Measurements from ENCODE around the gene DIO3.

DIO3 gene

GRCh38 chr14:101535232-101535631, 26.1 kb upstream of the DIO3 start:
- TF ChIP-seq CTCF (IDR thresholded peaks at IDR 0.05; ENCODE audit: extremely low read depth, missing control alignments), result no peak
- DNase-seq (ENCODE audit: low spot score), result no peak

DNA sequence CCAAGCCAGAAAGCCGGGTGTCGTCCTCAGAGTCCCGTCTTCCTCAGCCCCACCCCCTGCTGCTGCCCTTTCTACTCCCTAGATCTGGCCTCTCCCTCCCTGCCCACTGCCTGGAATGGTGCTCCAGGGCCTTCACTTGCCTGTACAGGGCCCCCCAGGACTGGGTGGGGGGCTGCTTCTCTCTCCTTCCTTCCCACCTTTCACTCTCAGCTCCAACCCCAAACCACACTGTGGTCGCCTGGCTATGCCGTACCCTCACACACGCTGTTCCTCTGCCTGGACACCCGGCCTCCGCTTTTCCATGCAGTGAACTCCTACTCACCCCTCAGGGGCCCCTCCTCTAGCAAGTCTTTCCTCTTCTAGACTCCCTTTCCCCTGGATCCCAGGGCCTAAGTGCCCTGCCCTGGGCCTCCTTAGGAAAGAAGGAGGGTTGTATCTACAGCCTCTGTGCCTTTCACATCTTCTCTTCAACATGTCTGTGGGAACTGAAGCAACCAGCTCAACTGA, 25.5 kb upstream of the DIO3 start:
- TF ChIP-seq CTCF (IDR thresholded peaks at IDR 0.05; ENCODE audit: extremely low read depth, missing control alignments), result no peak
- DNase-seq (ENCODE audit: low spot score), result no peak

- TF ChIP-seq CTCF (IDR thresholded peaks at IDR 0.05; ENCODE audit: extremely low read depth, missing control alignments), result no peak
- DNase-seq (ENCODE audit: low spot score), result no peak
These were observed 24.0 kb upstream of the DIO3 start for GRCh38 chr14:101537286-101537685.

- TF ChIP-seq CTCF (IDR thresholded peaks at IDR 0.05; ENCODE audit: extremely low read depth, missing control alignments), result no peak
- no peak for DNase-seq (ENCODE audit: low spot score)
These were observed 22.4 kb upstream of the DIO3 start for GRCh38 chr14:101538878-101539277.

GRCh38 chr14:101539880-101540279, 21.4 kb upstream of the DIO3 start:
- no peak for DNase-seq (ENCODE audit: low spot score)
- no peak for TF ChIP-seq CTCF (IDR thresholded peaks at IDR 0.05; ENCODE audit: extremely low read depth, missing control alignments)

GRCh38 chr14:101540481-101541462, 20.5 kb upstream of the DIO3 start:
- no peak for TF ChIP-seq CTCF (IDR thresholded peaks at IDR 0.05; ENCODE audit: extremely low read depth, missing control alignments)
- no peak for DNase-seq (ENCODE audit: low spot score)

GRCh38 chr14:101542391-101542790, 18.9 kb upstream of the DIO3 start:
- DNase-seq (ENCODE audit: low spot score), result no peak
- no peak for TF ChIP-seq CTCF (IDR thresholded peaks at IDR 0.05; ENCODE audit: extremely low read depth, missing control alignments)

Data from GM20000 (cell line).